Ishikawa (cell line): ENCODE results near the gene HOMER2.

ENCODE experiments used
- CEBPB ChIP-seq: IDR thresholded peaks from 2 replicates; pipeline ENCODE4 v1.6.1; 2012
- CREB1 ChIP-seq: IDR thresholded peaks from 2 replicates; pipeline ENCODE4 v1.6.1; 2012; ENCODE audit warnings: low read depth
- EGR1 ChIP-seq: IDR thresholded peaks from 2 replicates; pipeline ENCODE4 v1.6.1; 2012
- EP300 ChIP-seq: IDR thresholded peaks from 2 replicates; pipeline ENCODE4 v1.6.1; 2012; ENCODE audit warnings: borderline replicate concordance
- FOXM1 ChIP-seq: IDR thresholded peaks from 2 replicates; pipeline ENCODE4 v1.6.1; 2012; ENCODE audit warnings: low read depth, borderline replicate concordance
- MAX ChIP-seq: IDR thresholded peaks from 2 replicates; pipeline ENCODE4 v1.6.1; 2012
- NFIC ChIP-seq: IDR thresholded peaks from 2 replicates; pipeline ENCODE4 v1.6.1; 2012
- RAD21 ChIP-seq: IDR thresholded peaks from 2 replicates; pipeline ENCODE4 v1.6.1; 2012; ENCODE audit warnings: low read depth
- REST ChIP-seq: IDR thresholded peaks from 2 replicates; pipeline ENCODE4 v1.6.1; 2012; ENCODE audit warnings: low read depth, mild to moderate bottlenecking
- TAF1 ChIP-seq: IDR thresholded peaks from 2 replicates; pipeline ENCODE4 v1.6.1; 2012; ENCODE audit warnings: low read depth, mild to moderate bottlenecking
- TCF12 ChIP-seq: IDR thresholded peaks from 2 replicates; pipeline ENCODE4 v1.6.1; 2012; ENCODE audit warnings: low read depth
- TEAD4 ChIP-seq: IDR thresholded peaks from 2 replicates; pipeline ENCODE4 v1.6.1; 2012
- USF1 ChIP-seq: IDR thresholded peaks from 2 replicates; pipeline ENCODE4 v1.6.1; 2012
- YY1 ChIP-seq: IDR thresholded peaks from 2 replicates; pipeline ENCODE4 v1.6.1; 2012; ENCODE audit warnings: low read depth
- ZBTB7A ChIP-seq: IDR thresholded peaks from 2 replicates; pipeline ENCODE4 v1.6.1; 2012; ENCODE audit warnings: low read depth

HOMER2 gene

GRCh38 chr15:82882273-82882928, 70.1 kb downstream of the HOMER2 start:
- TF ChIP-seq EP300 = no peak
- no peak for TF ChIP-seq RAD21
- no peak for TF ChIP-seq USF1
- TF ChIP-seq EGR1 = no peak
- TF ChIP-seq TCF12 = no peak
- TF ChIP-seq CREB1 = no peak
- no peak for TF ChIP-seq FOXM1
- no peak for TF ChIP-seq NFIC
- no peak for TF ChIP-seq TAF1
- no peak for TF ChIP-seq REST
- no peak for TF ChIP-seq ZBTB7A
- TF ChIP-seq MAX = no peak

- TF ChIP-seq CEBPB (no peak), CREB1 (no peak), USF1 (no peak), ZBTB7A (no peak), EP300 (no peak), REST (no peak), TEAD4 (no peak), FOXM1 (no peak), MAX (no peak), EGR1 (no peak), YY1 (no peak), TAF1 (no peak), NFIC (no peak), RAD21 (no peak), TCF12 (no peak)
These were observed 70.8 kb downstream of the HOMER2 start for GRCh38 chr15:82881747-82882146.

- no peak for TF ChIP-seq FOXM1
- TF ChIP-seq CEBPB = no peak
- TF ChIP-seq RAD21 = no peak
- TF ChIP-seq TAF1 = no peak
- TF ChIP-seq YY1 = no peak
- no peak for TF ChIP-seq TEAD4
- TF ChIP-seq NFIC = no peak
- TF ChIP-seq EP300 = no peak
- no peak for TF ChIP-seq EGR1
- no peak for TF ChIP-seq REST
- TF ChIP-seq MAX = no peak
- TF ChIP-seq USF1 = no peak
- TF ChIP-seq CREB1 = no peak
- no peak for TF ChIP-seq TCF12
- TF ChIP-seq ZBTB7A = no peak
These were observed 71.8 kb downstream of the HOMER2 start for GRCh38 chr15:82880704-82881103.

- TF ChIP-seq RAD21 (no peak), YY1 (no peak), TCF12 (no peak), CREB1 (no peak), USF1 (no peak), ZBTB7A (no peak), CEBPB (no peak), MAX (no peak), TEAD4 (no peak), TAF1 (no peak), EGR1 (no peak), EP300 (no peak), REST (no peak)
These were observed 74.2 kb downstream of the HOMER2 start for GRCh38 chr15:82878325-82878724.
